GM19452 (cell line): ENCODE results near the gene GLMP.

Source experiments
- ATAC-seq: cut with Tn5 transposase; IDR thresholded peaks from one replicate; pipeline ENCODE4 v1.9.1; 2021; ENCODE audit not compliant: unreplicated experiment

GLMP gene

GRCh38 chr1:156289857-156290256 is 5.6 kb downstream of the GLMP start:
- no peak for ATAC-seq

- no peak for ATAC-seq
These were observed 9.4 kb downstream of the GLMP start for GRCh38 chr1:156286061-156286460.

DNA sequence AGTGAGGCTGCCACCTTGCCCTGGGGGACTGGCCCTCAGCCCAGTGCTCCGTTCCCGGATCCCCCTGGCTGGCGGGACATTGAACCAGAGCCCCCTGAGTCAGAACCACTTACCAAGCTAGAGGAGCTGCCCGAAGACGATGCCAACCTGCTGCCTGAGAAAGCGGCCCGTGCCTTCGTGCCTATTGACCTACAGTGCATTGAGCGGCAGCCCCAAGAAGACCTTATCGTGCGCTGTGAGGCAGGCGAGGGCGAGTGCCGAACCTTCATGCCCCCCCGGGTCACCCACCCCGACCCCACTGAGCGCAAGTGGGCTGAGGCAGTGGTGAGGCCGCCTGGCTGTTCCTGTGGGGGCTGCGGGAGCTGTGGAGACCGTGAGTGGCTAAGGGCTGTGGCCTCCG is 10.0 kb downstream of the GLMP start:
- ATAC-seq: no peak

- ATAC-seq: no peak
These were observed 10.7 kb downstream of the GLMP start for GRCh38 chr1:156284757-156285156.

DNA sequence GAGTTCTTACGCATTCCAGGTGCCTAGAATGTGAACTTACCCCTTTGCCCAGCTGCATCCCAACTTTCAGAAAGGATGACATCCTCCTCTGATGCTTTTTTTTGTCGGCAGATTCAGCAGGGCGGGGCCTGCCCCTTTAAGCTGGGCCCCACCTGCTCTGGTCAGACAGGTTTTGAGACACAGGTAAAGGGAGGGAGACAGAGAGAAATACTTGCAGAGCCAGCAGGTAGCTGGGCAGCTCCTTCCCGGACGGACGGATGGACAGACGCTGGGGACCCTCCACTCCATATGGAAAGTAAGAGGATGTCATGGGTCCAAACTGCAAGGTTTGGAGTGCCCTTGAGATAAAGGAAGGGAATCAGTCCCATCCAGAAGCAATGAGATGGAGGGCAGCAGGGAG is 11.4 kb downstream of the GLMP start, which contains the start of gene TMEM79:
Gene TMEM79 (plus strand): TSS at position 214 of the 400 bp plus-strand sequence. CDS start 902 bp downstream, outside the sequence.
- no peak for ATAC-seq

GRCh38 chr1:156283521-156283920 is 12.0 kb downstream of the GLMP start:
- no peak for ATAC-seq

- ATAC-seq: peak; percentile 84
These were observed 12.8 kb downstream of the GLMP start, which contains the start of gene SMG5 for GRCh38 chr1:156282479-156283222. TSS of gene SMG5 (minus strand) at chr1:156282825. CDS start at chr1:156282680, 145 bp downstream.

GRCh38 chr1:156281693-156282478 is 13.6 kb downstream of the GLMP start:
- peak; percentile 8 for ATAC-seq

DNA sequence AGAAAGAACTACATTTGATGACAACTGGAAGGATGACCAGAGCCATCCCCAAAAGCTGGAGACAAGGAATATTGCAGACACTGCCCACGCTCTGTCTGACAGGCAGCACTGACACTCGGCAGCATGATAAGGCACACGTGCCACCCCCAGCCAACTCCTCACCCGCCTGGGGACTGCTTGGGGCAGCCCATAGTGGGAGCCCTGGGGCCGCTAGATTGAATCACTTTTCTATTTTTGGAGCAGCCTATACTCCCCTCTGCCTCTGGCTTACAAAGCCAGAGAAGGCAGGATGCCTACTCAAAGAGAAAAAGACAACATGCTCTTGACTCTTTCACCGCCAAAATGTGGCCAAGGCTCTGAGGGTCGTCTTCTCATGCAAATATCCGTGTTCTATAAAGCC is 14.2 kb downstream of the GLMP start:
- peak; percentile 43 for ATAC-seq

DNA sequence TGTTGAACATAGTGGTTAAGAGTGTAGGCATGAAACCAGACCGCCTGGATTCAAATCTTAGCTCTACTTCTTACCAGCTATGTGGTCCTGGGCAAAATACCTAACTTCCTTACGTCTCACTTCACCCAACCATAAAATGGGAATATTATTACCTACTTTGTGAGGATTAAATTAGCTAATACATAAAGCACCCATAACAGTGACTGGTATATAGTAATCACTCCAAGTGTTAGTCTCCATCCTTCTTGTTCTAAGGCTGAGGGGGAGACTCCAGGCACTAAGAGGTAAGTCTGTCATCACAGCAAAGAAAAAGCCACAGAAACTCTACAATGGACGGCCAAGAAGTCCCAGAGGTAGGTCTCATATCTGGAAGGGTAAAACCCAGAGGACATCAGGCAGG is 15.6 kb downstream of the GLMP start:
- ATAC-seq: no peak

GRCh38 chr1:156276966-156277381 is 18.5 kb downstream of the GLMP start:
- ATAC-seq: no peak

DNA sequence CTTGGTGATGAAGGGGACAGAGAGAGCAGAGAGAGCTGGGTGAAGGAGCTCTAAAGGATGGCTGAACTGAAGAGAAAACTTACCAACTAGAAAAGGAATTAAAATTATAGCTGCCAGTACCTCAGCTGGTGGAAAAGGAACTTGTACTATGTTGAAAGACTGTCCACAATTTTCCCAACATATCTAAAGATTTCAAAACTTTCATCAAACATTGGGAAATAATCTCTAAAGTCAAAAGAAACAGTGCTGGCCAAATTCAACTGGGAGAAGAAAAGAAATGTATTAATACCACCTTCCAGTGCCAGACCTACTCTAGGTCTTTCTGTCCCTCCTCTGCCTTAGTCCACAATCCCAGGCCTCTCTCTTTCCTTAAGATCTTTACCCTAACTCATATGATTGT is 18.9 kb downstream of the GLMP start:
- ATAC-seq: no peak

- ATAC-seq: no peak
These were observed 25.2 kb downstream of the GLMP start for GRCh38 chr1:156270314-156270713.

DNA sequence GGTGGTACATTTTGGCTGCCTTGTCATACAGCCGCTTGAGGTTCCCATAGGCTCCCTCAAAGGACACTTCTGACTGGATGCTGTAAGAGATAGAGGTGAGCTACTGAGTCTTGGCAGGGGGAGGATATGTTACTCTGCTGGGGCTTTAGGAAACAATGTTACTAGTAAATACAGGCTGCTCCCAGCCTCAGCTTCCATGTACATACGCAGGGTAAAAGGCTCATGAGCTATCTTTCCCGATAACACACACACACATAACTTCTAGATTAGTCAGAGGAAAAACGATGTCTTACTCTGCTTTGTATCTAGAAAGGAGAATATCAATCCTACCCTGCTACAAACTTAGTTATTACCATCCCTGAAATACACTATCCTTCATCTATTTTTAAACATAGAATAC is 27.1 kb downstream of the GLMP start:
- ATAC-seq: no peak

GRCh38 chr1:156266051-156266450 is 29.4 kb downstream of the GLMP start:
- no peak for ATAC-seq

DNA sequence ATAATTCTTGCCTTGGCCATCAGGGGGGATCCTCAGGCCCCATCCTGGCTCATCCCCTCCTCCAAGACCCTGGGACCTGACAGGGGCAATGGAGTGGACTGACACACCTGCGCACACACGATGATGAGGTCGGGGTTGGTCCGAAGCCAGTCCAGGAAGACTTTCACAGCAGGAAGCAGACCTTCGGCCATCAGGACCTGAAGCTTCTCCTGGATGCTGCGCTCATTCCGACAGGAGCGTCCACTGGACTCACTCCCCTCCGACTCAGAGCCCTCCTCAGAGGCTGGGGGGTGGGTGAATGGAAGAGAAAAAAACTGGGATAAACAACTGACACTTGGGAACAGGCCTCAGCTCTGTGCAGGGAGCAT is 32.2 kb downstream of the GLMP start:
- ATAC-seq: no peak

GRCh38 chr1:156262461-156263287 is 32.8 kb downstream of the GLMP start:
- no peak for ATAC-seq

DNA sequence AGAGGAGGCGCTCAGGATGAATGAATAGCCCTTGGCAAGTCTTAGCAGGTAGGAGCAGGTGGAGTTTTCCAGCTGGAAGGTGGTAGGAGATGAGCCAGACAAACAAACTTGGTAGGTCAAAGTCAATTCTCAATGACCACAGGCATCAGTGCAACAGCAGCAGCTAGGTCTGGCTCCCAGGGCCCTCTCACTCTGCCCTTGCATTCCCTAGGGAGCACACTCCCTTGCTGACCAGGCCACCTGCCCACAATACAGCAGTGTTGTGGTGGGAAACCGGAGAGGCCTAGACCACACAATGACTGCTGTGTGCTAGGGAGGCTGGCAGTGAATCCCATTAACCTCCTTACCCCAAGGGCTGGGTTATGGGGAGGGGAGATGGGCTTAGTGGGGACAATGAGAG is 34.6 kb downstream of the GLMP start:
- no peak for ATAC-seq

DNA sequence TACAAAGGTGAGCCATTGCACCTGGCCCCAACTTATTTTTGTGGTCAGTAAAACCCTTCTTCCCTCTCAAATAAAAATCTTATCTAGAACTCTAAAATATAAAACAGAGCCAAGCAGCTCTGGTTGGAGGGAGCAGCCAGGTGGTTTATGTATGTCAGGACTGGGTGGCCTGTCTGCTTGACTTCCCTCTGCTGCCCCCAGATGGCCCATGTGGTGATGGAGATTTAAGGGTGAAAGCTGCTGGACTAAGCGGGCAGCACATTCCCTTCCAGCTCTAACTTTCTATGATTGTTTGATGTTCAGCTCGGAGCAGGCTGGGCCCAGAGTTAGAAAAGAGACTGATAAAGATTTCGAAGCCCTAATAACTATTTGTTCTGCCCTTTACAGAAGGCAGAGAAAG is 35.7 kb downstream of the GLMP start:
- ATAC-seq: no peak

GRCh38 chr1:156258859-156259258 is 36.6 kb downstream of the GLMP start:
- ATAC-seq: no peak

GRCh38 chr1:156257711-156258110 is 37.8 kb downstream of the GLMP start:
- no peak for ATAC-seq
